GM19238 (cell line): ENCODE results near the gene ALKBH3.

Source experiments
- DNase-seq: peaks from one replicate; pipeline ENCODE4 v3.0.0; 2011; ENCODE audit warnings: low spot score; ENCODE audit not compliant: insufficient read length

The ALKBH3 gene

DNA sequence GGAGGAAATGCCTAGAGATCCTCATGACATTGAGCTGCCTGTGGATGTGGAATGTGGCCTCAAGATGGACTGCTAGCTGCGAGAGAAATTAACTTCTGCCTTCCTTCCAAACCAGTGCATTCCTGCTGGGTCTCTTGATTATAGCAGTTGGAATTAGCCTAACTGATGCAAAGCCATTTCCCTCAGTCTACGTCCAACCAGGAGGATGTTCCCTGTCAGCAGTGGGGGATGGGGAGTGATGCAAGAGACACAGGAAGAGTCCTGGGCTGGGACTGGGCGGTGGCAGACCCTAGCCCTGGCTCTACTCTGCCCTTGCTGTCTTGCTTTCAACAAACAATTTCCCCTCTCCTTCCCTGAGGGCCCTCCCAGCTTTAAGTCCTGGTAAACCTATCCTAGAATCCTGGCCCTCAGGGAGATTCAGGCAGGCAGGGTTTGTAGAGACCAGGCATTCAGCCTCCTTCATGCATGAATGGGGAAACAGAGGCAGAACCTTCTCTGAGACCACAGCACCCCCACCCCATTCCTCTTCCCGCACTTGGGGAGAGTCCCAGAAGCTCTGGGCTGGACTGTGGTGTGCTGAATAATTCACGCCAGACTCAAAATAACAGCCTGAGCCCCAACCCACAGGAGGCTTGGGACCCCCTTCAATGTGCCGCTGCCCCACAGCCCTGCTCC, 78.8 kb downstream of the ALKBH3 start:
- DNase-seq: no peak

DNA sequence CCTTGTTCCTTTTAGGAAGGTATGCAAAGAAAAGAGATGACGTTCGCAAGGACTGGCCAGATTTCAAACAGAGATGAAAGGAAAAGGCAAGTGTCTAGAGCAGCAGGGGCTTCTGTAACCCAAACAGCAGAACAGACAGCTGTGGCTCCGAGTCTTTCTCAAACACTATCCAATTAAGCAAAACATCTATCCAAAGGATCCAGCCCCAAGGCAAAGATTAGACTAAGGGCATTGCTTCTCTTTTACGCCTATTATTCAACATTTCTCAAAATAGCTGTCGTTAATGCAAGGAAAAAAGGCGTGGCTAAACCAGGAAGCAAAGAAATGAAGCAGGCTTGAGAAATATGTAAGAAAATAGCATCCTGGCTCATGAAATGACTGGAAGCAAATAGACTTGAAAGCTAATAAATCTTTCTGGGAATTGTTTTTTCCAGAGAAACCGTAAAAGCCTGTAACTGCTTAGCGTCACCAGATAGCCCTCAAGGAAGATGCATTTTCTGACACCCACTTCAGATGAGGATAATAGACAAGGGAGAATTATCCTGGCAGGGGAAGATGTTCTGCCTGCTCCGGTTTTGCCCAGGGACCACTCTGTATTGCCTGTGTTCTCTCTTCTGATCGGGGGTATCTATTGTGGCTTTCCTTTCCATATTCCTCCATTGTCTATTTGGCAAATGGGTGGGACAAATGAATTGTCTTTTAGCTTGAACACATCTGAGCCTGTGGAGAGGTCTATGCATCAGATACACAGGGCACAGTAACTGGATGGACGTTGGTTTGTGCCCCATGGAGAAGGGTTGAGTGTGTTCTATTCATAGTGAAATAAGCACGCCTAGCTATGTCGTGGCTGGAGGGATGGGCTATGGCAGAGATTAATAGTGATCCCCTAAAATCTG, 82.0 kb downstream of the ALKBH3 start:
- no peak for DNase-seq

DNA sequence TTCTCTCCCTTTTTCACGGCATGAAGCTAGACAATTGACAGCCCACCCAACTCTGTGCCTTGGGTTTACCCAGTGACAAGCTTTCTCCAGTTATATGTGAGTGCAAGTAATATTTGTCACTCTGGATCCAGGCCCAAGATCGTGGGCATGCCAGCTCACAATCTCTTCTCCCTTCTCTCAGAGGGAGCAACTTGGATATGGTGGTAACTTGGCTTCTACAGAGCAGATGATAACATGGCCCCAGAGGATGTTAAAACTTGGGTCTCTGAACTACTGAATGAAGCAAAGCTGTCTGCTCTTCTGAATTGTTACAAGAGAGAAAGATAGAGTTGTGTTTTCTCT, 82.6 kb downstream of the ALKBH3 start:
- no peak for DNase-seq

DNA sequence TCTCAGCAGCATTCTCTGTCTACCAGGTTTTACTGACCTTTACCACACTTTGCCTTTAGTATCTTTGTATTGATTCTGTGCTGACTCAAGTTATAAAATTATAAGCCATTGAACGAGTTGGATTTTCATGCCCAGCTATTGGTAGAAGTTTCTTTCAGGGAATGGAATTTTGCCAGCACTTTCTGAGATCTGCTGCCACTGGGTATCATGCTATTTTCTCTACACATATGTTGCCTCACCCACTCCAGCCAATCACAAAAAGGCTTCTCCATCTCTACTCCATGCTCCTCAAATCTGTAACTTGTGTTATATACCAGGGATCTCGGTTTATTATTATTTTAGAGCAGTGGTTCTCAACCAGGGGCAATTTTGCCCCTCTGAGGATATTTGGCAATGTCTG, 87.0 kb downstream of the ALKBH3 start:
- no peak for DNase-seq

DNA sequence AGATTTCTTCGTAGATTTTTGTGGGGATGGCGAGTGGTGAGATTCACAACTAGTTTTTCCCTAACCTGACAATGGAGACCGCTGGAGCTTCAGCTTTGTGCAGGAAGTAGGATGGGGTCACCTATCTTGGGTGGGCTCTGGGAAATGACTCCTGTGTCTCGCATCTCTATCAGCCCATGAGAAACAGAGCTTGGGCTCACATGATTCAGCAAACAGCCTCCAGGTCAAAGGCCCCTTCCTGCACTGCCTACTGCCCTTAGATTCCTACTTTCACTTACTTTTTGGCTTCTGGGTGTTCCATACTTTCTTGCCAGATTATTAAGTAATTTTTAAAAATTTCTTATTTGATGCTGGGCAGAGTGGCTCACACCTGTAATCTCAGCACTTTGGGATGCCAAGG, 88.1 kb downstream of the ALKBH3 start:
- no peak for DNase-seq

DNA sequence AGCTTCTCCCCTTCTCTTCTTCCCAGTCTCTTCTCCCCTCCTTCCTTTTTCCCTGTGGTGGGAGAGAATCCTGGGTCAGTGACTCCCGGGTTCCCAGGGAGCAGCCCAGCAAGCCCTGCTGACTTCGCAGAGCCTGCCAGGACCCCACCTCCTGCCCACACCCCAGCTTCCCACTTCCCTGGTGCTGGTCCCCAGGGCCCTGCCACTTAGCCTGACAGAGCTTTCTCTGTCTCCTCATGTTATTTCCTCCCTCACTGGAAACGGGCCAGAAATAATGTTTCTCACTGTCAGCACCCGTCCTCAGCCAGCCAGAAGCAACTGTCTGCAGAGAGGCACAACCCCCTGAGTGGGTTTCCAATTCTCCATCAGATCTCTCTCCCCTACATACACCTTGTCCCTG, 88.9 kb downstream of the ALKBH3 start:
- DNase-seq: no peak
